ENCODE data around the gene SRY.

DNA sequence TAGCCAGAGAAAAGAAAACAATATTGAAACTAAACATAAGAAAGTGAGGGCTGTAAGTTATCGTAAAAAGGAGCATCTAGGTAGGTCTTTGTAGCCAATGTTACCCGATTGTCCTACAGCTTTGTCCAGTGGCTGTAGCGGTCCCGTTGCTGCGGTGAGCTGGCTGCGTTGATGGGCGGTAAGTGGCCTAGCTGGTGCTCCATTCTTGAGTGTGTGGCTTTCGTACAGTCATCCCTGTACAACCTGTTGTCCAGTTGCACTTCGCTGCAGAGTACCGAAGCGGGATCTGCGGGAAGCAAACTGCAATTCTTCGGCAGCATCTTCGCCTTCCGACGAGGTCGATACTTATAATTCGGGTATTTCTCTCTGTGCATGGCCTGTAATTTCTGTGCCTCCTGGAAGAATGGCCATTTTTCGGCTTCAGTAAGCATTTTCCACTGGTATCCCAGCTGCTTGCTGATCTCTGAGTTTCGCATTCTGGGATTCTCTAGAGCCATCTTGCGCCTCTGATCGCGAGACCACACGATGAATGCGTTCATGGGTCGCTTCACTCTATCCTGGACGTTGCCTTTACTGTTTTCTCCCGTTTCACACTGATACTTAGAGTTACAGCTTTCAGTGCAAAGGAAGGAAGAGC, 488 bp downstream of the SRY start:
- TF ChIP-seq POLR2A (IDR thresholded peaks at IDR 0.05) = no peak
- TF ChIP-seq, protein P1, sequence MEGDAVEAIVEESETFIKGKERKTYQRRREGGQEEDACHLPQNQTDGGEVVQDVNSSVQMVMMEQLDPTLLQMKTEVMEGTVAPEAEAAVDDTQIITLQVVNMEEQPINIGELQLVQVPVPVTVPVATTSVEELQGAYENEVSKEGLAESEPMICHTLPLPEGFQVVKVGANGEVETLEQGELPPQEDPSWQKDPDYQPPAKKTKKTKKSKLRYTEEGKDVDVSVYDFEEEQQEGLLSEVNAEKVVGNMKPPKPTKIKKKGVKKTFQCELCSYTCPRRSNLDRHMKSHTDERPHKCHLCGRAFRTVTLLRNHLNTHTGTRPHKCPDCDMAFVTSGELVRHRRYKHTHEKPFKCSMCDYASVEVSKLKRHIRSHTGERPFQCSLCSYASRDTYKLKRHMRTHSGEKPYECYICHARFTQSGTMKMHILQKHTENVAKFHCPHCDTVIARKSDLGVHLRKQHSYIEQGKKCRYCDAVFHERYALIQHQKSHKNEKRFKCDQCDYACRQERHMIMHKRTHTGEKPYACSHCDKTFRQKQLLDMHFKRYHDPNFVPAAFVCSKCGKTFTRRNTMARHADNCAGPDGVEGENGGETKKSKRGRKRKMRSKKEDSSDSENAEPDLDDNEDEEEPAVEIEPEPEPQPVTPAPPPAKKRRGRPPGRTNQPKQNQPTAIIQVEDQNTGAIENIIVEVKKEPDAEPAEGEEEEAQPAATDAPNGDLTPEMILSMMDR (IDR thresholded peaks at IDR 0.05) = no peak

Data from transverse colon (tissue), 3 donors.